Measurements from ENCODE around the gene PAX6.

PAX6 gene

DNA sequence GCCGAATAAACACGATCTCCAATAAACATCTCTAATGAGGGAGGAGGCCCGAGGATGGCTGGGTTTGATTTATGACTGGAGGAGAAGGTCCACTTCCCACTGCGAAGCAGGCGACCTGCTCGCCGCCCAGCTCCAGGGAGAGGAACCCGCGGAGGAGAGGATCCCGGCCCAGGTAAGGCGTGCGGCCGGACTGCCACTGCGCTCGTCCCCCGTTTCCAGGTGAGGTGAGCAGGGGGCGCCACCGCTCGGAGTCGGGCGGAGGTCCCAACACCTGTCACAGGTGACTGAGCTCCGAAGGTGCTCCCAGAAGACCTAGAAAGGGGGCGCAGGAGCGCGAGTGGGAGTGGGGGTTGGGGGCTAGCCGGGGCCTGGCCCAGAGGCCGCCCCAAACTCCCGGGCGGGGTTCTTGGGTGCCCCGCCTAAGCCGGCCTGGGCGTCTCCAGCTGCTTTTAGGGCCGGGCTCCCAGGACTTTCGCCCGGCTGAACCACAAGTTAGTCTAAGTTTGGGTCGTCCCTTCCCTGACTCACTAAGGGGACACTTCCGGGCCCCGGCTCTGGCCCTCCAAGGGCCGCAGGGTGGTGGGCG lies 5.4 kb upstream of the PAX6 start:
- H3K36me3 ChIP-seq (ENCODE audit: control insufficient read depth, insufficient read depth, low read length), result no peaks in the 10 kb centered on the region
- WGBS (ENCODE audit: insufficient coverage, insufficient read length), result no CpG with 5 or more reads among the region's 40 CpGs
- H3K27ac ChIP-seq (ENCODE audit: low read length), result no peak overlapping the region
- H3K4me1 ChIP-seq (ENCODE audit: control insufficient read depth, insufficient read depth, low read length), result peaks cover 10% of the 10 kb centered on the region
- H3K4me3 ChIP-seq (ENCODE audit: low read length), result no peak overlapping the region; the same call in 1 of the 2 replicates
- H3K27me3 ChIP-seq (ENCODE audit: control insufficient read depth, insufficient read depth, low read length), result peaks cover 87% of the 10 kb centered on the region
- no peak for DNase-seq (ENCODE audit: low read depth, low spot score)
- no peaks in the 10 kb centered on the region for H3K9me3 ChIP-seq (ENCODE audit: control insufficient read depth, insufficient read depth, low read length)

DNA sequence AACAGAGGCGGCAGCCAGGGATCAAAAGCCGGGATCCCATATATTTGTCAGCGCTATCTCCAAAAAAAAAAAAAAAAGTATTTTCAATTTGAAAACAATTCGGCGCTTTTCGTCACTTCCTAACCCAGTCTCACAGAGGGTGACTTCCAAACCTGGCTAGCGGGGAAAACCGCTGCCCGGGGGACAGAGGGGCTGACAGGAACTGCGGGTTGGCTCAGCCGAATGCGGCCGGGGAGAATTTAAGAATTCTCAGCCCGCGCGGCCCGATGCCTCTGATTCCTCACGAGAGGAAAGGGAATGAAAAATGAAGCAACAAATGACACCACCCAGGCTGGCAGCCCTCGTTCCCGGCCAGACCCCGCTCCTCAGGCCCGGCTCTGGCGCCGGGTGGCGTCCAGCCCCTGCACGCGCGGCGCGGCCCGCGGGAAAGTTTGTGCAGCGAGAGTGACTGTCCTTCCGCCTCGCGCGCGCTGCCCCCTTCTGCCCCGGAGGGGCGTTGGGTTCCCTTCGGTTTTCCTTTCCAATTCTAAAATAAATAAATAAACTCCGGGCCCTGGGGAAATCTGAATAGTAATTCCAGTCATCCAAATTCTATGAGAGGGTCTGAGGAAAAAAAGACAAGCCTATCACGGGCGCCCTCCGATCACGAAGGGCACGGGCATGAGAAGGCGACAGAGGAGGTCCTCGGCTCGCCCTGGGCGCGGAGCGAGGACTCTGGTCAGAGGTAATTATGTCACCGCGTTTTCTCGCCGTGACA lies 4.8 kb upstream of the PAX6 start:
- WGBS (ENCODE audit: insufficient coverage, insufficient read length), result no CpG with 5 or more reads among the region's 57 CpGs
- Histone ChIP-seq H3K9me3 (ENCODE audit: control insufficient read depth, insufficient read depth, low read length) (no peaks in the 10 kb centered on the region), H3K4me1 (ENCODE audit: control insufficient read depth, insufficient read depth, low read length) (peaks cover 10% of the 10 kb centered on the region), H3K36me3 (ENCODE audit: control insufficient read depth, insufficient read depth, low read length) (no peaks in the 10 kb centered on the region), H3K4me3 (ENCODE audit: low read length) (no peak overlapping the region), H3K27ac (ENCODE audit: low read length) (no peak overlapping the region), H3K27me3 (ENCODE audit: control insufficient read depth, insufficient read depth, low read length) (peaks cover 87% of the 10 kb centered on the region)
- DNase-seq (ENCODE audit: low read depth, low spot score), result no peak

DNA sequence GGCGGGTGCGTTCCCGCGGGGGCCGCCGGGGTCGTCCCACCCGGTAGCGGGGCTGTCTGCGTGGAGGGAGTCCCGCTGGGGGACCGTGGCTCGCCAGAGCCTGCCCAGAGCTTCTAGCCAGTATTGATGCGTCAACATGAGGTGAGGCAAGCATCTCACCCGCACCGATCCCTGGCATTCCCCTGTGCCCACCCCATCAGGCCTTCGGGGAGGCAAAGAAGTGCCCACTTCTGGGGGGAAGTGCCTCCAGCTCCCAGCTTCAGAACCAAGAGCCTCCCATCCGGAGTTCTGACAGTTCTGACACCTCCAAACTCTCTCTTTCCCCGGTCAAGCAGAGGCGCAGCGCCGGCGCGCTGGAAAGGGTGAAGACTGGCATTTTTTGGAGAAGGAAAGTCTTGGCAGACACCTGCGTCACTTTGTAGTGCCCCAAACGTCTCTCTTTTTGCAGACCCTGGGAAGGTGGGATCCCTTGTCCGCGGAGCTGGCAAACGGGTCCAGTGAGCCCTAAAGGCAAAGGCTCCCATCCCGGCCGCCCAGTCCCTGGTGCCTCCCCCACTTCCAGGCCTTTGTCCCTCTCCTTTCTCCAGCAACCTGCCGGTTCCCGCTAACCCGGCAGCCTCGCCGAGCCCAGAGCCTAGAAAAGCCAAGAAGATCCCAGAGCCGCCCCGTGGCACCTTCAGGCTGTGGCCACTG lies 3.2 kb upstream of the PAX6 start:
- no peak for DNase-seq (ENCODE audit: low read depth, low spot score)
- peaks cover 8% of the 10 kb centered on the region for H3K4me1 ChIP-seq (ENCODE audit: control insufficient read depth, insufficient read depth, low read length)
- H3K27ac ChIP-seq (ENCODE audit: low read length), result no peak overlapping the region
- peak overlapping the region; percentile 12; the same call in 1 of the 2 replicates for H3K4me3 ChIP-seq (ENCODE audit: low read length)
- no peaks in the 10 kb centered on the region for H3K36me3 ChIP-seq (ENCODE audit: control insufficient read depth, insufficient read depth, low read length)
- no peaks in the 10 kb centered on the region for H3K9me3 ChIP-seq (ENCODE audit: control insufficient read depth, insufficient read depth, low read length)
- H3K27me3 ChIP-seq (ENCODE audit: control insufficient read depth, insufficient read depth, low read length), result peaks cover 88% of the 10 kb centered on the region
- WGBS (ENCODE audit: insufficient coverage, insufficient read length), result no CpG with 5 or more reads among the region's 38 CpGs

DNA sequence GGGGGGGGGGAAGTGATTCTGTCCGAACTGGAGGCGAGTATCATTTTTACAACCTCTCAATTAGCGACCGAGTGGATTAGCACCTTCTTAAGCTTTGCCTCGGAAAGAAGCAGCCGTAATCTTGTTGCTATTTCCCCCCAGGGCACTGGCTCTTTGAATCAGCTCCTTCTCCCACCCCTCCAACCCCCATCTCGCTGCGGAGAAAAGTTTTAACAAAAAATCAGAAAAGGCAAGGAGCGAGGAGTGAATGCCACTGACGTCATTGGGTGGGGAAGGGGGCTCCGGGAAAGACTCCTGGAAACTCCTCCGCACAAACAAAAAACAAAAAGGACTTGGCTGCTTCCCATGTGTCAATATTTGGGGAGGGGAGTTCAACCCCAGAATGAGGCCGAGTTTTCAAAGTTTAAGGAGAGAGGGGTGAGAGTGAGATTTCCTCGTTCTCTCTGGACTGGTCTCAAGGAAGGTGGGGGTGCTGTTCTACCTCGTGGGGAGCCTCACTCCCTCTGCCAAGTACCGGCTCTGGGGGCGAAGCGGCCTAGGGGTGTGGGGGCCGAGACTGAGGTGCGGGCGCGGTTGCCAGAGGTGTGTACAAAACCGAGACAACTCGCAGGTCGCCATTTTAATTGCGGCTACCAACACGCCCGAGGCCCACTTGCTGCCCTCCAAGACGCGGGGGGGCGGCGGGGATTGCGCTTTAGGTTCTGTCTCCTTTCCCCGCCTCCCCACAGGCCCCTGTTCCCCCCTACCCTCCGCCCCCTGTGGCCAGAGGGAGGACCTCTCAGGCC lies 2.5 kb upstream of the PAX6 start:
- Histone ChIP-seq H3K27ac (ENCODE audit: low read length) (no peak overlapping the region), H3K27me3 (ENCODE audit: control insufficient read depth, insufficient read depth, low read length) (peaks cover 88% of the 10 kb centered on the region), H3K4me3 (ENCODE audit: low read length) (peak overlapping the region; percentile 23; the same call in 1 of the 2 replicates), H3K9me3 (ENCODE audit: control insufficient read depth, insufficient read depth, low read length) (no peaks in the 10 kb centered on the region), H3K4me1 (ENCODE audit: control insufficient read depth, insufficient read depth, low read length) (peaks cover 6% of the 10 kb centered on the region), H3K36me3 (ENCODE audit: control insufficient read depth, insufficient read depth, low read length) (no peaks in the 10 kb centered on the region)
- WGBS (ENCODE audit: insufficient coverage, insufficient read length), result no CpG with 5 or more reads among the region's 35 CpGs
- no peak for DNase-seq (ENCODE audit: low read depth, low spot score)

DNA sequence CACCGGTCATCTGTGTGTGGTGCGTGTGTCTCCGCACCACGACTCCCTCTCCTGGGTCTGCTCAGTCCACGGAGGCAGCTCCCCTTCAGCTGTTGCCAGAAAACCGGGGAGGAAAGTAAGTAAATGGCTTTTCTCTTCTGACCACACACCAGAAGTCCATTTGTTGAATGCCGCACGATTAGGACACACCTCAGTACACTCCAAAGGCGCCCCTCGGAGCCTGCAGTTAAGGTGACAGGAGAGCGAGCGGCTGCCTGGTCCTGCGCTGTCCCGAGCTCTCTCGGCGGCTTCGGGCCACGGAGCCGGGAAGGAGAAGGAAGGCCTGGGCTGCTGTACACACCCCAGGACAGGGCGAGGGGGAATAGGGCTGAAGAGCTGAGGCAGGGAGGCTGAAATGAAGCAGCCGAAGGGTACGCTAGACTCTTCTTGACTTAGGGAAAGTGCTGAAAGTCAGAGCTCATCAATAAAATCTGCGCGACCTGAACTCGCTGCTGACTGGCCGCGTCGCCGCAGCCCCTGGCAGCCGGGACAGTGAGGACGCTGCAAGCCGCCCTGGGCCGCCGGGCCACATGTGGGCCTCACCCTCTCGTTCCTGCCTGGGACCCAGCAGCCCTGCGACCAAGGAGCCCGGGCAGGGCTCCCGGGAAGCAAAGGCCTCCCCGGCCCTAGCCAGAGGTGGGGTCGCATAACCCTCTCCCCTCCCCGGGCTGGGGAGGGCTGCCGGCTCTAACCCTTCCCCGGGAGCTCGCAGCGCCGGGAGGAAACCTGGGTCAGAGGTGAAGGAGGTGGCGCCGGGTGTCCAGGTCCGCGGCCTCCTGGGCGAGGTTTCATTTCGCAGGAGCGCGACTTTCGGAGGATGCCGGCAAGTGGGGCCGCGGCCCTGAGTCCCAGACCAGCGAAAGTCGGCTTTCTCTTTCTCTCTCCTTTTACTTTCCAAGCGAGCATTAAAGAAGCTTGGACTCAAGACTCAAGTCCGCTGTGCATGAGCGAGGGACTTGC lies 1.6 kb upstream of the PAX6 start:
- DNase-seq (ENCODE audit: low read depth, low spot score), result no peak
- Histone ChIP-seq H3K27ac (ENCODE audit: low read length) (no peak overlapping the region), H3K9me3 (ENCODE audit: control insufficient read depth, insufficient read depth, low read length) (no peaks in the 10 kb centered on the region), H3K4me3 (ENCODE audit: low read length) (no peak overlapping the region; the same call in 1 of the 2 replicates), H3K27me3 (ENCODE audit: control insufficient read depth, insufficient read depth, low read length) (peaks cover 89% of the 10 kb centered on the region), H3K36me3 (ENCODE audit: control insufficient read depth, insufficient read depth, low read length) (no peaks in the 10 kb centered on the region), H3K4me1 (ENCODE audit: control insufficient read depth, insufficient read depth, low read length) (peaks cover 6% of the 10 kb centered on the region)
- no CpG with 5 or more reads among the region's 63 CpGs for WGBS (ENCODE audit: insufficient coverage, insufficient read length)

DNA sequence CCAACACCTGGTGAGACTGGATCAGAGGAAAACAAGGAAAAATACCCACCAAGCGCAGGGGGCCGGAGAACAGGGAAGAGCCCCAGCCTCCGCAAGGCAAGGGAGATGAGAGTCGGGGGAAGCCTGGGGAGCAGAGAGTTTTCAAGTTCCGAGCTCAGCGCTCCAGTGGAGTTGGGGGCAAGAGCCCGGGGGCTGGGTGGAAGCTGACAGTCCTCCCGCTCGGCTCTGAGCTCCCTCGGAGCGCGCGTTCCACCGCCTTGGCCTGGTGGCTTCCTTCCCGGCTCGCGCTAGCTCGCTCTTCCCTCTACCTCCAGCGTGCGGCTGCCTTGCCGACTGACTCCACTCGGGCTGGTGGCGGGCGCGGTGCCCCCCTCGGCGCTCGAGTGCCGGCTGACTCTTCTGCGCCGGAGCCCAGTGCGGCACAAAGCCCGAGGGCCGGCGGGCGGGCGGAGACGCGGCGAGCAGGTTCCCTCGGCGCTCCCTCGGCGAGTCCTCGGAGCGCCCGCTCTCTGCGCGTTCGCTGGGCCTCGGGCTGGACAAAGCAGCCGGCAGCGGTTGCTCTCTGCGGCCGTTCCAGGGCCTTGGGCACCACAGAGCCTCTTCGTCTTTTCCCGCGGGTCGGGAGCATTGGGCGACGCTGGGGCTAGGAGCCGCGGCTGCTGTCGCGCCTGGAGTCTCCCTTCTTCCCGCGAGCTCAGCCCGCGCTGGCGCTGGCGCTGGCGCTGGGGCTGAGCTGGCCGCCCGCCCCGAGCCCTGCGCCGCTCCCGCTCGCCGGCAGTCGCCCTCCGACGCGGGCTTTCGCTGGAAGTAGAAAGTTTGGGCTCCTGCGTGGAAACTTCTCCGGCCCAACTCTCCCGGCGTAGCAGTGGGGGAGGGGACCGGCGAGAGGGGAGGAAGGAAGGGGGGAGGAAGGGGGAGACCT lies 1.0 kb downstream of the PAX6 start:
- Histone ChIP-seq H3K27ac (ENCODE audit: low read length) (no peak overlapping the region), H3K9me3 (ENCODE audit: control insufficient read depth, insufficient read depth, low read length) (no peaks in the 10 kb centered on the region), H3K27me3 (ENCODE audit: control insufficient read depth, insufficient read depth, low read length) (peaks cover 87% of the 10 kb centered on the region), H3K36me3 (ENCODE audit: control insufficient read depth, insufficient read depth, low read length) (no peaks in the 10 kb centered on the region), H3K4me3 (ENCODE audit: low read length) (peak overlapping the region; percentile 4; the same call in 1 of the 2 replicates), H3K4me1 (ENCODE audit: control insufficient read depth, insufficient read depth, low read length) (peaks cover 4% of the 10 kb centered on the region)
- WGBS (ENCODE audit: insufficient coverage, insufficient read length), result no CpG with 5 or more reads among the region's 91 CpGs
- no peak for DNase-seq (ENCODE audit: low read depth, low spot score)

DNA sequence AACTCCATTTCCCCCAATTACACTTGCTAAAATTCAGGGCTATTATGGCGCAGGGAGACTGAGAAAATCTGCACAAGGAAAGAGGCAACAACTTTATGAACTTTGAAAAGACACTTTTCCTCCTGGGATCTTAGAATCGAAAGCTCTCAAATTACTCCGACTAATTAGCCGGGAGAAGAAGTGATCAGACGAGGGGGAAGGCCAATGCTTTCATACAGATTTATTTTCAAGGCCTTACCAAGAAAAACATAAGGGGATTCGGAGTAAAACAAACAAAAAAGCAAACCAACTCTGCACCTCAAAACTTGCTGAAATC lies 1.6 kb downstream of the PAX6 start:
- Histone ChIP-seq H3K27ac (ENCODE audit: low read length) (no peak overlapping the region), H3K4me3 (ENCODE audit: low read length) (no peak overlapping the region; the same call in 1 of the 2 replicates), H3K36me3 (ENCODE audit: control insufficient read depth, insufficient read depth, low read length) (no peaks in the 10 kb centered on the region), H3K9me3 (ENCODE audit: control insufficient read depth, insufficient read depth, low read length) (no peaks in the 10 kb centered on the region), H3K27me3 (ENCODE audit: control insufficient read depth, insufficient read depth, low read length) (peaks cover 87% of the 10 kb centered on the region), H3K4me1 (ENCODE audit: control insufficient read depth, insufficient read depth, low read length) (peaks cover 7% of the 10 kb centered on the region)
- DNase-seq (ENCODE audit: low read depth, low spot score), result no peak
- WGBS (ENCODE audit: insufficient coverage, insufficient read length), result no CpG with 5 or more reads among the region's 6 CpGs

DNA sequence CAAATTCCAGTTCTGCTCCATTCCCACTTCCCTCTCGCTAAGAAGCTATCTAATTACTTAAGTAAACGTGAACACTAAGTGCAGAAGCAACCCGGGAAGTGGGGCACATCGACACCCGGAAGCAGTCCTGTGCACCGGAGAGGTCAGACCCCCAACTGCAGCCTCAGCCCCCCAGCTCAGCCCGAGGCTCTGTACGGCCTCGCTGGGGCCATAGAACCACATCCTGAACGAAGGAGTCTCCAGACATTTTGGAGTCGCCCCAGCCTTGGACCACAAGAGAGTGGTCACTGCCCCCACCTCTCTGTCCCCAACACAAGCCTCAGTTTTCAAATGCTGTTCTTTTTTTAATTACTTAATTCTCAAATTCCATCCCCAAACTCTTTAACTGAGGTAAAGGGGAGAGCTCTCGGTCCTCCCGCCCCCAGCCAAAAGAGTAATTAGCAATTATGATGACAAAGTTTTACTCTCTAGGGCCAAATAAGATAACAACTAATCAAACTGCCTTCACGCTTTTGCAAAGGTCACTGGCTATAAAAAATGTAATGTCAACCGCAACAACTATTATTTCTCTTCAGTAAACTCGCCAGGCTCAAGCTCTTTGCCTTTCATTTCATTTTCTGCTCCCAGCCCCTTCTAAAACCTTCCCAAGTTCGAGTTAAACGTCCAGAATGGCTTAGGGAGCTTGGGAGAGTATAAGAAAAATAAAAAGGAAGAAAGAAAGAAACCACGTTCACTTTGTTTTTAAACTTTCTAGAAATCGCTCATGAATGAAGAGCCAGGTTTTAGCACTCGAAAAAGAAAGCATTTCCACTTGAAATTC lies 2.2 kb downstream of the PAX6 start:
- no peak overlapping the region for H3K4me3 ChIP-seq (ENCODE audit: low read length)
- no CpG with 5 or more reads among the region's 21 CpGs for WGBS (ENCODE audit: insufficient coverage, insufficient read length)
- DNase-seq (ENCODE audit: low read depth, low spot score), result no peak

More for the DNA sequence above, 2.2 kb downstream of the PAX6 start:
- H3K27ac ChIP-seq (ENCODE audit: low read length), result no peak overlapping the region
- H3K27me3 ChIP-seq (ENCODE audit: control insufficient read depth, insufficient read depth, low read length), result peaks cover 87% of the 10 kb centered on the region
- peaks cover 7% of the 10 kb centered on the region for H3K4me1 ChIP-seq (ENCODE audit: control insufficient read depth, insufficient read depth, low read length)
- H3K36me3 ChIP-seq (ENCODE audit: control insufficient read depth, insufficient read depth, low read length), result no peaks in the 10 kb centered on the region
- no peaks in the 10 kb centered on the region for H3K9me3 ChIP-seq (ENCODE audit: control insufficient read depth, insufficient read depth, low read length)
